ENCODE results near the gene ERCC4. TPM values are rescaled to one million over a fixed set of nuclear protein-coding genes. Genes with fewer than 3 reads are reported as not detected.

The ERCC4 gene
- total and polyA plus RNA-seq, 4 experiments from 2014 or later, result 11.5 to 15.9 (median 14.0) TPM

DNA sequence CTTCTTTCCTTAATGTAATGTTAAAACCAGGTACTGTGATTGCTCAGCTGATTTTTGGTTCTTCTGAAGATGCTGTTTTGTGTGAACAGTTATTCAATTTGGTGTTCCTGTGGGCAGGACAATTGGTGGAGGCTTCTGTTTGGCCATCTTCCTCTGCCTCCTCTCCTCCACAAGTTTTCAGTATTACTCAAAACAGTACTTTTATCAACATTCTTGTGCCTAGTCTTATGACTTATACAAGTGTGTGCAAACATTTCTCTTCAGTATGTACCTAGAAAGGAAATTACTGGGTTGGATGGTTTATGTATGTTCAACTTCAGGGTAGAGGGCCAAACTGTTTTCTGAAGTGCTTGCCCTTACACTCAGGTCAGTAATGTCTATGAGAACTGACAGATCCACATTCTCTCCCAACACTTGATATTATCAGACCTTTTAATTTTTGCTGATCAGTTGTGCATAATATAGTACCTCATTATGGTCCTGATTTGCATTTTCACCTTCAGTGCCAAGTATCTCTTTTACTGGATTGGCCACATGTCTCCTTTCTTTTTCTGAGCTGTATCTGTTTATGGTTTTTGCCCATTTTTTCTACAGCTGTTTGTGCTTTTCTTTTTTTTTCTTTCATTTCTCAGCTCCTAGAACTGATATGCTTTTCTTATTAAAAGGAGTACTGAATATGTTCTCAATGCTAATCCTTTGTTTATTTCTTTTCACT, 50.9 kb downstream of the ERCC4 start:
- no peak for DNase-seq
- Mint-ChIP-seq H3K27me3 (peaks cover 9 to 17% of the 10 kb centered on the region in 2 donors), H3K36me3 (no peaks in the 10 kb centered on the region), H3K27ac (peak overlapping the region in 1 of 7 donors; percentile 20), H3K9me3 (peaks cover 0 to 7% (median 0%) of the 10 kb centered on the region in 8 donors), H3K4me1 (no peaks in the 10 kb centered on the region), H3K4me3 (no peak overlapping the region)
- Histone ChIP-seq H3K4me3 (ENCODE audit: low read length in 2 of 2) (no peak overlapping the region), H3K36me3 (ENCODE audit: insufficient read depth, low read length) (no peaks in the 10 kb centered on the region), H3K9me3 (ENCODE audit: control insufficient read depth in 1 of 2, low read length in 2 of 2) (no peaks in the 10 kb centered on the region), H3K27me3 (ENCODE audit: insufficient read depth, low read length) (no peaks in the 10 kb centered on the region), H3K27ac (ENCODE audit: low read depth, low read length) (no peak overlapping the region), H3K4me1 (ENCODE audit: insufficient read depth, low read length) (no peaks in the 10 kb centered on the region)
- intact Hi-C loops (cut with micrococcal nuclease), result no loop called here
- ChIA-PET POLR2A (ENCODE audit: partially characterized antibody) (no interaction called here), CTCF (ENCODE audit: partially characterized antibody) (no interaction called here)

DNA sequence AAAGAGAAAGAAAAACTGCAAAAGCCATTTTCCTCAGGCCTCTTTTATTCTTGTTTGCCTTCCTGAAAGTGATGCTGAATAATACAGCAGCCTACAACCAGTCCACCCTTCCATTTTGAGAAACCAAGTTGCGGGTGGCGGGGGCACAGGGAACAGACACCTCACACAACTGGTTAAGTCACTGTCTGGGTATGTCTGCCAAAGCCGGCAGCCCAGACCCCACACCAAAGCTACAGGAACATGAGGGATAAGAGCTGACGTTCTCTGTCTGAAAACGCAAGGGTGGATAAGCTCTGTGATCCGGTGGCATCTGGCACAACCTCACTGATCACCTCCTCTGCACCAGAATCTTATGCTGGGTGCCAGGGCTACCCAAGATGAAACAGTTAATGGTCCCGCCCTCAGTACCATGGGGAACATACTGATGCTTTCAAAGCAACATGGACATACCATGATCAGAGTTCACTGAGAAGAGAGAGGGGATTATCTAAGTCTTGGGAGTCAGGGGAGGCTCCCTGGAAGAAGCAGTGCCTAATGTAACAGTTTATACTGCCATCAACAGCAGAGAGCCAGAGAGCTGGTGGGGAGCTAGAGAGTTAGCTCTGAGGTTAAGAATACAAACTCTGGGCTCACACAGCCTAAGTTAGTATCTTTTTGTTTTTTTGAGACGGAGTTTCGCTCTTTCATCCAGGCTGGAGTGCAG, 53.5 kb downstream of the ERCC4 start:
- Histone ChIP-seq H3K27me3 (ENCODE audit: insufficient read depth, low read length) (no peaks in the 10 kb centered on the region), H3K4me1 (ENCODE audit: insufficient read depth, low read length) (no peaks in the 10 kb centered on the region), H3K27ac (ENCODE audit: low read depth, low read length) (no peak overlapping the region), H3K4me3 (ENCODE audit: low read length in 2 of 2) (no peak overlapping the region), H3K36me3 (ENCODE audit: insufficient read depth, low read length) (no peaks in the 10 kb centered on the region), H3K9me3 (ENCODE audit: control insufficient read depth in 1 of 2, low read length in 2 of 2) (no peaks in the 10 kb centered on the region)
- ChIA-PET CTCF (ENCODE audit: partially characterized antibody) (no interaction called here), POLR2A (ENCODE audit: partially characterized antibody) (no interaction called here)
- Mint-ChIP-seq H3K27me3 (peaks cover 5 to 15% of the 10 kb centered on the region in 2 donors), H3K27ac (no peak overlapping the region), H3K9me3 (peaks cover 0 to 3% (median 0%) of the 10 kb centered on the region in 8 donors), H3K36me3 (no peaks in the 10 kb centered on the region), H3K4me3 (no peak overlapping the region), H3K4me1 (no peaks in the 10 kb centered on the region)
- intact Hi-C loops (cut with micrococcal nuclease), result no loop called here
- DNase-seq, result no peak

DNA sequence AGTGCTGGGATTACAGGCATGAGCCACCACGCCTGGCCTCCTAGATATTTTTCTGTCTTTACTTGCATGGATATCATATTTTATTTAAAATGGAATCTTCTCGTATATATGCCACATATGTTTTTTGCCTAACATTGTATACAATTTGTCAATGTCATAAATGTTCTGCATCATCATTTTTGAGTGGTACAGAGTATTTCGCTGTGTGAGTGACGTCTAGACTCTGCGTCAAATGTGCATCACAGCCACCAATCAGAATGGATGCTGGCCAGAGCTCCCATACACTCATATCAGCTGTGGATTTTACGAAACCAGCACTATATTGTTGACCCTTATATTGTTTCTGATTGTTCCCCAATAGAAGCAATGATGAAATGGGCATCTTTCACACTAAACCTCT, 57.2 kb downstream of the ERCC4 start:
- H3K9me3 ChIP-seq (ENCODE audit: control insufficient read depth in 1 of 2, low read length in 2 of 2), result no peaks in the 10 kb centered on the region
- H3K9me3 Mint-ChIP-seq, result peaks cover 0 to 20% (median 5%) of the 10 kb centered on the region in 8 donors
- intact Hi-C loops (cut with micrococcal nuclease), result no loop called here
- H3K27me3 ChIP-seq (ENCODE audit: insufficient read depth, low read length), result no peaks in the 10 kb centered on the region
- CTCF ChIA-PET (ENCODE audit: partially characterized antibody), result no interaction called here
- no peak overlapping the region for H3K4me3 ChIP-seq (ENCODE audit: low read length in 2 of 2)
- H3K4me1 Mint-ChIP-seq, result no peaks in the 10 kb centered on the region
- H3K4me3 Mint-ChIP-seq, result no peak overlapping the region
- DNase-seq, result no peak
- POLR2A ChIA-PET (ENCODE audit: partially characterized antibody), result no interaction called here
- H3K27ac ChIP-seq (ENCODE audit: low read depth, low read length), result no peak overlapping the region
- no peaks in the 10 kb centered on the region for H3K4me1 ChIP-seq (ENCODE audit: insufficient read depth, low read length)
- no peak overlapping the region for H3K27ac Mint-ChIP-seq
- H3K36me3 ChIP-seq (ENCODE audit: insufficient read depth, low read length), result no peaks in the 10 kb centered on the region
- no peaks in the 10 kb centered on the region for H3K36me3 Mint-ChIP-seq
- peaks cover 0 to 5% of the 10 kb centered on the region in 2 donors for H3K27me3 Mint-ChIP-seq

DNA sequence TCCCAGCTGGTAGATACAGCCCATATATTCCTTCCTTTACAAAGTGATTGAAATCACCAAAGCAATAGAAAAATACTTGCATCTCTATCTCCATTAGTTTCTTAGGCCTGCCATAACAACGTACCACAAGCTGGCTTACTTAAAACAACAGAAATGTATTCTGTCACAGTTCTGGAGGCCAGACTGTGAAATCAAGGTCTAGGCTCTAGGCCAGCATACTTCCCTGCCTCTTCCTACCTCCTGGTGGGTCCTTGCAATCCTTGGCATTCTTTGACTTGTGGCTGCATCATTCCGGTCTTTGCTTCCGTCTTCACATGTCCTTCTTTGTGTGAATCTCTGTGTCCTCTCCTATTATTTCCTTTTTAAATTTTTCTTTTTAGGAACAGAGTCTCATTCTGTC, 62.5 kb downstream of the ERCC4 start:
- DNase-seq, result no peak
- H3K36me3 Mint-ChIP-seq, result no peaks in the 10 kb centered on the region
- no peaks in the 10 kb centered on the region for H3K36me3 ChIP-seq (ENCODE audit: insufficient read depth, low read length)
- CTCF ChIA-PET (ENCODE audit: partially characterized antibody), result no interaction called here
- H3K4me3 ChIP-seq (ENCODE audit: low read length in 2 of 2), result no peak overlapping the region
- peaks cover 0 to 20% (median 5%) of the 10 kb centered on the region in 8 donors for H3K9me3 Mint-ChIP-seq
- H3K4me3 Mint-ChIP-seq, result no peak overlapping the region
- no peak overlapping the region for H3K27ac ChIP-seq (ENCODE audit: low read depth, low read length)
- no peaks in the 10 kb centered on the region for H3K9me3 ChIP-seq (ENCODE audit: control insufficient read depth in 1 of 2, low read length in 2 of 2)
- intact Hi-C loops (cut with micrococcal nuclease), result no loop called here
- H3K27ac Mint-ChIP-seq, result no peak overlapping the region
- POLR2A ChIA-PET (ENCODE audit: partially characterized antibody), result no interaction called here
- H3K4me1 Mint-ChIP-seq, result no peaks in the 10 kb centered on the region
- no peaks in the 10 kb centered on the region for H3K27me3 ChIP-seq (ENCODE audit: insufficient read depth, low read length)
- H3K27me3 Mint-ChIP-seq, result peaks cover 0 to 5% of the 10 kb centered on the region in 2 donors
- H3K4me1 ChIP-seq (ENCODE audit: insufficient read depth, low read length), result no peaks in the 10 kb centered on the region

DNA sequence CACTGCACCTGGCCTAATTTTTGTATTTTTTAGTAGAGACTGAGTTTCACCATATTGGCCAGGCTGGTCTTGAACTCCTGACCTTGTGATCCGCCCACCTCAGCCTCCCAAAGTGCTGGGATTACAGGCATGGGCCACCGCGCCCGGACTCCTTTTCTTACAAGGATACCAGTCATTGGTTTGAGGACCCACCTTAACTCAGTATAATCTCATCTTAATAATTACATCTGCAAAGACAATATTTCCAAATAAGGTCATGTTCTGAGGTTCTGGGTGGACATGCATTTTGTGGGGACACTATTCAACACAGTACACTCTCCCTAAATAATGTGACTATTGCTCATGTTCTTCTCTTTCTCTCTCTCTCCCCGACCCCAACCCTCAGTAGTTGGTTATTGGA, 63.7 kb downstream of the ERCC4 start:
- Mint-ChIP-seq H3K9me3 (peaks cover 0 to 20% (median 5%) of the 10 kb centered on the region in 8 donors), H3K27me3 (peaks cover 0 to 6% of the 10 kb centered on the region in 2 donors), H3K36me3 (no peaks in the 10 kb centered on the region), H3K4me3 (no peak overlapping the region), H3K4me1 (no peaks in the 10 kb centered on the region), H3K27ac (no peak overlapping the region)
- DNase-seq, result no peak
- Histone ChIP-seq H3K27me3 (ENCODE audit: insufficient read depth, low read length) (peaks cover 3% of the 10 kb centered on the region), H3K4me3 (ENCODE audit: low read length in 2 of 2) (no peak overlapping the region), H3K27ac (ENCODE audit: low read depth, low read length) (no peak overlapping the region), H3K4me1 (ENCODE audit: insufficient read depth, low read length) (no peaks in the 10 kb centered on the region), H3K36me3 (ENCODE audit: insufficient read depth, low read length) (no peaks in the 10 kb centered on the region), H3K9me3 (ENCODE audit: control insufficient read depth in 1 of 2, low read length in 2 of 2) (no peaks in the 10 kb centered on the region)
- intact Hi-C loops (cut with micrococcal nuclease), result no loop called here
- ChIA-PET CTCF (ENCODE audit: partially characterized antibody) (no interaction called here), POLR2A (ENCODE audit: partially characterized antibody) (no interaction called here)

DNA sequence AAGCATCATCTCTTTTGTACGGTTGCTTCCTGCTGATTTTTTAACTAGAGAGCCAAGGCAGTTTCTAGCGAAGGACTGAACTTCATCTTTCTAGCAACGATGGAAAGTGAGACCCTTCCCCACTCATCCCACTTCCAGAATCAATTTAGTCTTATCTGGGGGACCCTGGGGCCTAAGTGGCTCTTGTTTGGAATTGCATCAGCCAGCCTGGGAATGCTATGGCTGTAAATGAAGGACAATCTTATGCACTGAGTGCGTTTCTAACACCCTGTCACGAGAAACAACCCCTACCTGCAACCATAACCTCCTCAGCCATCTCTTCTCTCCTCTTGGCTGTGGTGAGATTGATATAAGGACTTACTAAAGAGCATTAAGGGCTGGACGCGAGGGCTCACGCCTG, 64.8 kb downstream of the ERCC4 start:
- Mint-ChIP-seq H3K27ac (no peak overlapping the region), H3K36me3 (no peaks in the 10 kb centered on the region), H3K4me1 (no peaks in the 10 kb centered on the region), H3K9me3 (peaks cover 0 to 15% (median 4%) of the 10 kb centered on the region in 8 donors), H3K4me3 (no peak overlapping the region), H3K27me3 (peaks cover 0 to 6% of the 10 kb centered on the region in 2 donors)
- Histone ChIP-seq H3K36me3 (ENCODE audit: insufficient read depth, low read length) (no peaks in the 10 kb centered on the region), H3K4me3 (ENCODE audit: low read length in 2 of 2) (no peak overlapping the region), H3K4me1 (ENCODE audit: insufficient read depth, low read length) (no peaks in the 10 kb centered on the region), H3K27me3 (ENCODE audit: insufficient read depth, low read length) (peaks cover 3% of the 10 kb centered on the region), H3K9me3 (ENCODE audit: control insufficient read depth in 1 of 2, low read length in 2 of 2) (no peaks in the 10 kb centered on the region), H3K27ac (ENCODE audit: low read depth, low read length) (no peak overlapping the region)
- ChIA-PET CTCF (ENCODE audit: partially characterized antibody) (no interaction called here), POLR2A (ENCODE audit: partially characterized antibody) (no interaction called here)
- intact Hi-C loops (cut with micrococcal nuclease), result no loop called here
- DNase-seq, result no peak

DNA sequence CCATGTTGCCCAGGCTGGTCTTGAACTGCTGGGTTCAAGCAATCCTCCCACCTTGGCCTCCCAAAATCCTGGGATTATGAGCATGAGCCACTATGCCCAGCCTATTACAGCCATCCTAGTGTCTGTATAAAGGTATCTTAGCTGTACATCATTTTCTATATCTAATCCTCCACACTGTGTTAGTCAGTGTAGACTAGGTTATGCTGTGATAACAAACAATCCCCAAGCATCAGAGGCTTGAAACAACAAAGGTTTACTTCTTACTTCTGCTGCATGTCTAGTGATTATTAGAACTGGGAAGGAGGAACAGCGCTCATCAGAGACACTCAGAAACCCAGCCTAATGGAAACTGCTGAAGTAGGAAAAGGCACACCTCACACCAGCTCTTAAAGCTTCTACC, 68.1 kb downstream of the ERCC4 start:
- no peaks in the 10 kb centered on the region for H3K9me3 ChIP-seq (ENCODE audit: control insufficient read depth in 1 of 2, low read length in 2 of 2)
- H3K27ac ChIP-seq (ENCODE audit: low read depth, low read length), result no peak overlapping the region
- peaks cover 3% of the 10 kb centered on the region for H3K27me3 ChIP-seq (ENCODE audit: insufficient read depth, low read length)
- H3K4me1 ChIP-seq (ENCODE audit: insufficient read depth, low read length), result no peaks in the 10 kb centered on the region
- ChIA-PET CTCF (ENCODE audit: partially characterized antibody) (no interaction called here), POLR2A (ENCODE audit: partially characterized antibody) (no interaction called here)
- H3K36me3 Mint-ChIP-seq, result no peaks in the 10 kb centered on the region
- no peak for DNase-seq
- H3K27me3 Mint-ChIP-seq, result peaks cover 1 to 6% of the 10 kb centered on the region in 2 donors
- no peak overlapping the region for H3K4me3 ChIP-seq (ENCODE audit: low read length in 2 of 2)
- no peak overlapping the region for H3K4me3 Mint-ChIP-seq
- H3K27ac Mint-ChIP-seq, result no peak overlapping the region
- intact Hi-C loops (cut with micrococcal nuclease), result no loop called here
- H3K9me3 Mint-ChIP-seq, result no peaks in the 10 kb centered on the region
- no peaks in the 10 kb centered on the region for H3K36me3 ChIP-seq (ENCODE audit: insufficient read depth, low read length)
- H3K4me1 Mint-ChIP-seq, result no peaks in the 10 kb centered on the region
